AG10803 (cell line): Measurements from ENCODE around the gene DAZAP1.

Source experiments
- DNase-seq: peaks from one replicate; pipeline ENCODE4 v3.0.0; 2010; ENCODE audit warnings: low read depth
- H3K4me3 ChIP-seq: 2 replicates; pipeline ENCODE4 v1.5.1; 2011; ENCODE audit warnings: mild to moderate bottlenecking, low read length, control low read depth
- TF ChIP-seq, protein P1 (sequence below): conservative IDR thresholded peaks from 2 replicates; pipeline ENCODE4 v1.5.1; 2011; ENCODE audit warnings: mild to moderate bottlenecking, low read length, control low read depth, inconsistent platforms

Gene DAZAP1

GRCh38 chr19:1425902-1426301, 18.5 kb downstream of the DAZAP1 start:
- no peak for DNase-seq
- no peak overlapping the region for H3K4me3 ChIP-seq
- TF ChIP-seq, protein P1, sequence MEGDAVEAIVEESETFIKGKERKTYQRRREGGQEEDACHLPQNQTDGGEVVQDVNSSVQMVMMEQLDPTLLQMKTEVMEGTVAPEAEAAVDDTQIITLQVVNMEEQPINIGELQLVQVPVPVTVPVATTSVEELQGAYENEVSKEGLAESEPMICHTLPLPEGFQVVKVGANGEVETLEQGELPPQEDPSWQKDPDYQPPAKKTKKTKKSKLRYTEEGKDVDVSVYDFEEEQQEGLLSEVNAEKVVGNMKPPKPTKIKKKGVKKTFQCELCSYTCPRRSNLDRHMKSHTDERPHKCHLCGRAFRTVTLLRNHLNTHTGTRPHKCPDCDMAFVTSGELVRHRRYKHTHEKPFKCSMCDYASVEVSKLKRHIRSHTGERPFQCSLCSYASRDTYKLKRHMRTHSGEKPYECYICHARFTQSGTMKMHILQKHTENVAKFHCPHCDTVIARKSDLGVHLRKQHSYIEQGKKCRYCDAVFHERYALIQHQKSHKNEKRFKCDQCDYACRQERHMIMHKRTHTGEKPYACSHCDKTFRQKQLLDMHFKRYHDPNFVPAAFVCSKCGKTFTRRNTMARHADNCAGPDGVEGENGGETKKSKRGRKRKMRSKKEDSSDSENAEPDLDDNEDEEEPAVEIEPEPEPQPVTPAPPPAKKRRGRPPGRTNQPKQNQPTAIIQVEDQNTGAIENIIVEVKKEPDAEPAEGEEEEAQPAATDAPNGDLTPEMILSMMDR: no peak

DNA sequence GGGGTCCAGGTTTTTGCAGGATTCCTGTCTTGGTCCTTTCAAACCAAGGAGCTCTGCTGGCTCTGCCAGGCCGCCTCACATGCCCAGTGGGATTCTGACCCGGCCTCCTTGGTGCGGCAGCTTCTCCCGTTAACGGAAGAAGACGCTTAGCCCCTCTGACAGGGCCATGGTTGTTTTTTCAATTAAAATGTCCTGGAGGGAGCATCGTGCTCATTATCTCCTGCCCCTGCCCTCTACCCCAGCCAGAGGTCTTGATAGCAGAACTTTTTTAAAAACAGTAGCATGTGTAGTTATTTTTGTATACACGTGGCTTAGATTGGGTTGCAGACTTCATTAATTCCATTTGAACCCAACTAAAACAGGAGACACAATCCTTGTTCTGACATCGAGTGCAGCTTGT, 19.4 kb downstream of the DAZAP1 start:
- H3K4me3 ChIP-seq: no peak overlapping the region
- TF ChIP-seq, protein P1: no peak
- DNase-seq: no peak

- TF ChIP-seq, protein P1: no peak
- no peak for DNase-seq
Measured at GRCh38 chr19:1427221-1427920, 20.0 kb downstream of the DAZAP1 start.

DNA sequence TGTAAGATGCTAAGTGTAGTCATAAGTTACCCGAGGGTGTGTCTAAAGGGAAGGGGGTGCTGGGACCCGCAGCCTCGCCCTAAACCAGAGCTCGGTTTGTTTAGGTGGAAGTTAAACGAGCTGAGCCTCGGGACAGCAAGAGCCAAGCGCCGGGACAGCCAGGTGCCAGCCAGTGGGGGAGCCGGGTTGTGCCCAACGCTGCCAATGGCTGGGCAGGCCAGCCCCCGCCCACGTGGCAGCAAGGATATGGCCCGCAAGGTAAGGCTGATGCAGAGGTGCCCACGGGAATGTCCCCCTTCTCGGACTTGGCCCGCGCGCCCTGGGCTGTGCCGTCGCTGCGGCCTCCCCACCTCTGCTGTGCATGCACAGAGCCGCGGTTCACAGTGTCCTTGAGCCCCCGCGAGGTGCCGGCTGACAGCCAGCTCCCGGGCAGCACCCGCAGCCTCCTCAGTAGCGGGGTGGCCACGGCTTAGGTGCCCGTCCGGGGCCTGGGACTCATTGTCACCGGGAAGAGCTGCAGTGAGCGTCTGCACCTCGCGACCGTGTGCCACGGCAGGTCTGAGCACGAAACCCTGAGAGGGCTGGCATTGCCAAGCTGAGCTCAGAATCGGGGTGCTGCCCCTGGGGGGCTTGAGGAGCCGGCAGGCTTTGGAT, 21.5 kb downstream of the DAZAP1 start:
- no peak overlapping the region for H3K4me3 ChIP-seq
- no peak for DNase-seq
- TF ChIP-seq, protein P1: no peak

More at GRCh38 chr19:1427221-1427920, 20.0 kb downstream of the DAZAP1 start:
- no peak overlapping the region for H3K4me3 ChIP-seq

DNA sequence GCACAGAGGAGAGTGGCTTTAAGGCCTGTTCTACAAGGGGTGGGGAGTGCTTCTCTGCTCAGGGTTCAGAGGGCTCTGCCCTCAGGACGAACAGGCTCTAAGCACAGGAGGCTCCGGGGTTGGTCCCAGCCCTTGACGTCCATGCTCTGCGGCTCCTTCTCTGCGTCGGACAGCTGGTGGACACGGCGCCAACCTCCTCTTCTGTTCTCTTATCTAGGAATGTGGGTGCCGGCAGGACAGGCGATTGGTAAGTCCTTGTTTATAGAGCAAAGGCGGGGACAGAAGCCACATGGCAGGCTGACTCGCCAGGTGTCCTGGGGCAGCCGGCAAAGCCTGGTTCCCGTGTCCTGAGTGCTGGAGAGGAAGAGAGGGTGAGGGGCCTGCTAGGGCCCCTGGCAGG, 22.4 kb downstream of the DAZAP1 start:
- no peak overlapping the region for H3K4me3 ChIP-seq
- TF ChIP-seq, protein P1: no peak
- no peak for DNase-seq

GRCh38 chr19:1430246-1430645, 22.9 kb downstream of the DAZAP1 start:
- no peak overlapping the region for H3K4me3 ChIP-seq
- no peak for DNase-seq
- TF ChIP-seq, protein P1: no peak

- DNase-seq: no peak
Measured at GRCh38 chr19:1431759-1432506, 24.5 kb downstream of the DAZAP1 start.

More at GRCh38 chr19:1431759-1432506, 24.5 kb downstream of the DAZAP1 start:
- TF ChIP-seq, protein P1: no peak
- H3K4me3 ChIP-seq: no peak overlapping the region
